HG03066 (cell line): ENCODE results near the gene CKS1B.

Experiments used
- ATAC-seq: cut with Tn5 transposase; IDR thresholded peaks from one replicate; pipeline ENCODE4 v1.9.1; 2021; ENCODE audit warnings: low read depth; ENCODE audit not compliant: unreplicated experiment

The CKS1B gene

GRCh38 chr1:155012026-155012546, 37.6 kb downstream of the CKS1B start:
- ATAC-seq = no peak

GRCh38 chr1:155012776-155013602, 38.5 kb downstream of the CKS1B start:
- no peak for ATAC-seq

GRCh38 chr1:155013632-155014031, 39.2 kb downstream of the CKS1B start:
- no peak for ATAC-seq

GRCh38 chr1:155014709-155015508, 40.4 kb downstream of the CKS1B start:
- ATAC-seq = no peak

GRCh38 chr1:155015527-155016230, 41.2 kb downstream of the CKS1B start:
- no peak for ATAC-seq

- no peak for ATAC-seq
These were observed 41.9 kb downstream of the CKS1B start for GRCh38 chr1:155016231-155016831.

GRCh38 chr1:155017041-155017945, 42.8 kb downstream of the CKS1B start:
- ATAC-seq = peak; percentile 80

- no peak for ATAC-seq
These were observed 43.5 kb downstream of the CKS1B start for GRCh38 chr1:155017946-155018316.

- ATAC-seq = no peak
These were observed 44.3 kb downstream of the CKS1B start for GRCh38 chr1:155018617-155019348.

- ATAC-seq = no peak
These were observed 45.1 kb downstream of the CKS1B start for GRCh38 chr1:155019377-155020245.

GRCh38 chr1:155022136-155022926, 47.9 kb downstream of the CKS1B start:
- no peak for ATAC-seq

GRCh38 chr1:155022927-155023236, 48.4 kb downstream of the CKS1B start:
- ATAC-seq = no peak

- ATAC-seq = no peak
These were observed 49.1 kb downstream of the CKS1B start for GRCh38 chr1:155023627-155024026.

GRCh38 chr1:155024315-155024714, 49.8 kb downstream of the CKS1B start:
- ATAC-seq = no peak

GRCh38 chr1:155026154-155026553, 51.7 kb downstream of the CKS1B start:
- ATAC-seq = no peak

GRCh38 chr1:155026588-155026987, 52.1 kb downstream of the CKS1B start:
- no peak for ATAC-seq
